ENCODE data around the gene CDK6. TPM values are rescaled to one million over a fixed set of nuclear protein-coding genes. Genes with fewer than 3 reads are reported as not detected.

The CDK6 gene
- total and polyA plus RNA-seq, 9 of the 15 experiments (the other 6 are each of a cell fraction or from before 2014, with no cell fraction given): 7.6 to 109 (median 44.4) TPM

DNA sequence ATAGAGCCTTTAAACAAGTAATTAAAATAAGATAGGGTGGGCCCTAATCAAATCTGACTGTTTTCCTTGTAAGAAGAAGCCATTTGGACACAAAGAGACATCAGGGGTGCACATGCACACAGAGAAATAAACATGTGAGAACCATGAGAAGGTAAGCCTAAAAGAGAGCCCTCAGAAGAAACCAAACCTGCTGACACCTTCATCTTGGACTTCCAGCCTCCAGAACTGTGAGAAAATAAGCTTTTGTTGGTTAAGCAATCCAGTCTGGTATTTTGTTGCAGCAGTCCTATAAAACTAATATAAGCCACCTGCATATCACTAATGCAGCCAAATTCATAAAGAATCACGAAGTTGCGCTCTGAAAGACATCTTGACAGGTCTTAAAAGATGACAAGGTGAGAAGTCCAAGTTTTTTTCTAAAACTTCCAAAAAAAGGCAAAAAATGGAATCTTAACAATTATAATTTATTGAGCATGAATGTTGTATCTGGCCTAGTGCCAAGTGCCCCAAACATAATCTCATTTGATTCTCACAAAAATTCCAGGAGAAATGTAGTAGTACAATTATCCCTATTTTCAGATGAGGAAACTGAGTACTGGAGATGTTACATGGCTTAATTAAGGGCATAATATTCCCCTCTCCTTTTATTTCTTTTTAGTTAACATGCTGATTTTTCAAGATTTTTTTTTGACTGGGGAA lies 211.9 kb downstream of the CDK6 start:
- Histone ChIP-seq H3K9ac (ENCODE audit: insufficient read depth in 1 of 2, low read depth in 2 of 2, low read length in 2 of 2) (no peak overlapping the region), H3K9me1 (ENCODE audit: control insufficient read depth, insufficient read depth, low read length) (no peaks in the 10 kb centered on the region), H3K27me3 (ENCODE audit: control insufficient read depth in 2 of 2, insufficient read depth in 2 of 2, low read length in 2 of 2) (no peaks in the 10 kb centered on the region), H4K20me1 (replicated peaks; ENCODE audit: control insufficient read depth, insufficient read depth, low read length) (no peaks in the 10 kb centered on the region), H3K79me2 (ENCODE audit: control insufficient read depth, insufficient read depth, low read length) (no peaks in the 10 kb centered on the region), H3K36me3 (ENCODE audit: control insufficient read depth, insufficient read depth, low read length) (peaks cover 34% of the 10 kb centered on the region), H3K27ac (ENCODE audit: extremely low read depth, low read depth, low read length) (no peak overlapping the region), H3K4me3 (no peak overlapping the region), H2AFZ (ENCODE audit: low read depth, low read length) (no peak overlapping the region), H3K4me2 (ENCODE audit: insufficient read depth, low read length) (no peak overlapping the region), H3K4me1 (replicated peaks in 1 of 2; ENCODE audit: control insufficient read depth in 2 of 2, insufficient read depth in 2 of 2, low read length in 2 of 2) (peaks cover 0 to 3% of the 10 kb centered on the region in 2 experiments; a peak in 1 of 5 replicates), H3K9me3 (replicated peaks; ENCODE audit: control insufficient read depth, insufficient read depth, low read depth, low read length) (no peaks in the 10 kb centered on the region)
- intact Hi-C loops (cut with micrococcal nuclease) (loop anchor here (5.0 to 10.0 kb wide), 3 partner anchors 53 to 600 kb away; partner anchors contain the start of gene HEPACAM2), in situ Hi-C loops (cut with MboI) (loop anchor here (5.0 kb wide), 1 partner anchor 433 kb away; no protein-coding TSS in a partner anchor)
- DNase-seq (ENCODE audit: extremely low read depth in 1 of 4, low spot score in 3 of 4) (no peak), FAIRE-seq (no peak), ATAC-seq (no peak)
- ChIA-PET CTCF (ENCODE audit: low intra/inter-chr PET ratio) (interaction anchor here (1.5 kb wide), 1 partner anchor 432 kb away, joined by 4 read pairs; no protein-coding TSS in a partner anchor), POLR2A (no interaction called here)
- TF ChIP-seq ZFP36 (IDR thresholded peaks at IDR 0.05; ENCODE audit: low read depth, low read length, partially characterized antibody) (no peak), NFIX (CRISPR knock-in tag; IDR thresholded peaks at IDR 0.05; ENCODE audit: low read depth) (peak; percentile 72), NFIC (IDR thresholded peaks at IDR 0.05) (peak; percentile 92), TOE1 (IDR thresholded peaks at IDR 0.05; ENCODE audit: borderline replicate concordance) (no peak), TOE1 (CRISPR knock-in tag; IDR thresholded peaks at IDR 0.05; ENCODE audit: borderline replicate concordance, low read depth) (no peak), RUNX1 (IDR thresholded peaks at IDR 0.05; ENCODE audit: low read depth) (no peak), ZNF41 (CRISPR knock-in tag; conservative IDR thresholded peaks at IDR 0.05) (no peak), ZNF3 (CRISPR knock-in tag; IDR thresholded peaks at IDR 0.05) (no peak), POLR3A (IDR thresholded peaks at IDR 0.05; ENCODE audit: borderline replicate concordance, extremely low read depth, insufficient read depth, insufficient read length) (no peak), RBM14 (IDR thresholded peaks at IDR 0.05; ENCODE audit: borderline replicate concordance, insufficient read depth, low read depth, low read length) (no peak), HDAC1 (IDR thresholded peaks at IDR 0.05) (no peak), SRSF1 (IDR thresholded peaks at IDR 0.05; ENCODE audit: low read depth, low read length) (no peak), ZNF324 (CRISPR knock-in tag; IDR thresholded peaks at IDR 0.05) (no peak)
- TF ChIP-seq, protein P1, sequence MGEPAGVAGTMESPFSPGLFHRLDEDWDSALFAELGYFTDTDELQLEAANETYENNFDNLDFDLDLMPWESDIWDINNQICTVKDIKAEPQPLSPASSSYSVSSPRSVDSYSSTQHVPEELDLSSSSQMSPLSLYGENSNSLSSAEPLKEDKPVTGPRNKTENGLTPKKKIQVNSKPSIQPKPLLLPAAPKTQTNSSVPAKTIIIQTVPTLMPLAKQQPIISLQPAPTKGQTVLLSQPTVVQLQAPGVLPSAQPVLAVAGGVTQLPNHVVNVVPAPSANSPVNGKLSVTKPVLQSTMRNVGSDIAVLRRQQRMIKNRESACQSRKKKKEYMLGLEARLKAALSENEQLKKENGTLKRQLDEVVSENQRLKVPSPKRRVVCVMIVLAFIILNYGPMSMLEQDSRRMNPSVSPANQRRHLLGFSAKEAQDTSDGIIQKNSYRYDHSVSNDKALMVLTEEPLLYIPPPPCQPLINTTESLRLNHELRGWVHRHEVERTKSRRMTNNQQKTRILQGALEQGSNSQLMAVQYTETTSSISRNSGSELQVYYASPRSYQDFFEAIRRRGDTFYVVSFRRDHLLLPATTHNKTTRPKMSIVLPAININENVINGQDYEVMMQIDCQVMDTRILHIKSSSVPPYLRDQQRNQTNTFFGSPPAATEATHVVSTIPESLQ (CRISPR knock-in tag; IDR thresholded peaks at IDR 0.05): no peak
- TF ChIP-seq, protein P2, sequence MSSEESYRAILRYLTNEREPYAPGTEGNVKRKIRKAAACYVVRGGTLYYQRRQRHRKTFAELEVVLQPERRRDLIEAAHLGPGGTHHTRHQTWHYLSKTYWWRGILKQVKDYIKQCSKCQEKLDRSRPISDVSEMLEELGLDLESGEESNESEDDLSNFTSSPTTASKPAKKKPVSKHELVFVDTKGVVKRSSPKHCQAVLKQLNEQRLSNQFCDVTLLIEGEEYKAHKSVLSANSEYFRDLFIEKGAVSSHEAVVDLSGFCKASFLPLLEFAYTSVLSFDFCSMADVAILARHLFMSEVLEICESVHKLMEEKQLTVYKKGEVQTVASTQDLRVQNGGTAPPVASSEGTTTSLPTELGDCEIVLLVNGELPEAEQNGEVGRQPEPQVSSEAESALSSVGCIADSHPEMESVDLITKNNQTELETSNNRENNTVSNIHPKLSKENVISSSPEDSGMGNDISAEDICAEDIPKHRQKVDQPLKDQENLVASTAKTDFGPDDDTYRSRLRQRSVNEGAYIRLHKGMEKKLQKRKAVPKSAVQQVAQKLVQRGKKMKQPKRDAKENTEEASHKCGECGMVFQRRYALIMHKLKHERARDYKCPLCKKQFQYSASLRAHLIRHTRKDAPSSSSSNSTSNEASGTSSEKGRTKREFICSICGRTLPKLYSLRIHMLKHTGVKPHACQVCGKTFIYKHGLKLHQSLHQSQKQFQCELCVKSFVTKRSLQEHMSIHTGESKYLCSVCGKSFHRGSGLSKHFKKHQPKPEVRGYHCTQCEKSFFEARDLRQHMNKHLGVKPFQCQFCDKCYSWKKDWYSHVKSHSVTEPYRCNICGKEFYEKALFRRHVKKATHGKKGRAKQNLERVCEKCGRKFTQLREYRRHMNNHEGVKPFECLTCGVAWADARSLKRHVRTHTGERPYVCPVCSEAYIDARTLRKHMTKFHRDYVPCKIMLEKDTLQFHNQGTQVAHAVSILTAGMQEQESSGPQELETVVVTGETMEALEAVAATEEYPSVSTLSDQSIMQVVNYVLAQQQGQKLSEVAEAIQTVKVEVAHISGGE (CRISPR knock-in tag; IDR thresholded peaks at IDR 0.05): no peak
- WGBS (ENCODE audit: insufficient coverage, low coverage, missing lambda C conversion rate): 97% methylated on average over 2 of the region's 2 CpGs
- BruUV-seq (replicated peaks): no TSS peak

Data from K562 (cell line).